ENCODE data around the gene DBH.
"Not testable (repeated sequence)": the region's sequence is repeated elsewhere in the genome, so short reads cannot be mapped to it uniquely, and the experiment has no call there.

DBH gene

DNA sequence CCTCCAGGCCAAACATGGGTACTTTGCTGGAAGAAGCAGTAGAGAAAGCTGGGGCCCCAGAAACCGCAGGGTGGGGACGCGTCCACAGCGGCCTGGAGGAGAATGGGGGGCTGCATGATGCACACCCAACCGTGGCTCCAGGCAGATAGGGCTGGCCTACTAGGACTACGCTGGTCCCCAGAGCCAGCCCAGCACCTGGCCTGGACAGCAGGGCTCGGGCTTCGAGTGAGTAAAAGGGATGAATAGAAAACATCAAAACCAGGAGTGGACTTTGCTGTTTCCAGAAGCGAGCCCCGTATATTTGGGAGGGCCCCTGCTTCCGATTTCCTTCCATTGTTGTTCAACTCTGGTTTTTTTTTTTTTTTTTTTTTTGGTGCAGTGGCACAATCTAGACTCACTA lies 30.7 kb downstream of the DBH start:
- H3K36me3 Mint-ChIP-seq (ENCODE audit: low read depth): no peaks in the 10 kb centered on the region
- H3K4me3 Mint-ChIP-seq: no peak overlapping the region
- no peaks in the 10 kb centered on the region for H3K4me1 Mint-ChIP-seq (ENCODE audit: low read depth)
- no peak for DNase-seq (ENCODE audit: low spot score)
- no peaks in the 10 kb centered on the region for H3K9me3 Mint-ChIP-seq
- H3K27ac Mint-ChIP-seq: no peak overlapping the region
- no peaks in the 10 kb centered on the region for H3K27me3 Mint-ChIP-seq (ENCODE audit: low read depth)

- Mint-ChIP-seq H3K27me3 (ENCODE audit: low read depth) (no peaks in the 10 kb centered on the region), H3K9me3 (no peaks in the 10 kb centered on the region), H3K4me1 (ENCODE audit: low read depth) (no peaks in the 10 kb centered on the region), H3K27ac (no peak overlapping the region), H3K36me3 (ENCODE audit: low read depth) (no peaks in the 10 kb centered on the region), H3K4me3 (no peak overlapping the region)
- DNase-seq (ENCODE audit: low spot score): no peak
These were observed 31.7 kb downstream of the DBH start for GRCh38 chr9:133667759-133668450.

- Mint-ChIP-seq H3K9me3 (no peaks in the 10 kb centered on the region), H3K4me3 (no peak overlapping the region), H3K4me1 (ENCODE audit: low read depth) (no peaks in the 10 kb centered on the region), H3K27ac (no peak overlapping the region), H3K36me3 (ENCODE audit: low read depth) (no peaks in the 10 kb centered on the region), H3K27me3 (ENCODE audit: low read depth) (no peaks in the 10 kb centered on the region)
- DNase-seq (ENCODE audit: low spot score): no peak
These were observed 33.1 kb downstream of the DBH start for GRCh38 chr9:133669182-133669801.

DNA sequence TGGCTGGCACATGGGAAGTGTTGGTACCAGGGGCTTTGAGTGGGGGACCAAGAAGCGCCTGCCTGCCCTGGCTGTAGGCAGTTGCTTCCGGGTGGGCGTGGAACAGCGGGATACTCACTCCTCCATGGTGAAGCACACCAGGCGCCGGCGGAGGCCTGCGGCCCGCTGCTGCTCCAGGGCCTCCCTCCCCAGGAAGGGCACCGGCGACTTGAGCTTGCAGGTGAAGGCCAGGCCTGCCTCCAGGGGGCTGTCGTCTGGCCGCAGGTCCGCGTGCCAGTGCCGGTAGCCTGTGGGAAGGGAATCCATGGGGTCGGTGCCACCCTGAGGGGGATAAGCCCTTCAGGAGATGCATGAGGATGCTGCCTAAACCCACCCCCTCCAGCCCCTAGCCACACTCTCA lies 34.3 kb downstream of the DBH start:
- Mint-ChIP-seq H3K9me3 (no peaks in the 10 kb centered on the region), H3K4me1 (ENCODE audit: low read depth) (peaks cover 4% of the 10 kb centered on the region), H3K4me3 (no peak overlapping the region), H3K27ac (no peak overlapping the region), H3K36me3 (ENCODE audit: low read depth) (no peaks in the 10 kb centered on the region), H3K27me3 (ENCODE audit: low read depth) (no peaks in the 10 kb centered on the region)
- DNase-seq (ENCODE audit: low spot score): no peak

GRCh38 chr9:133671371-133671770 lies 35.2 kb downstream of the DBH start:
- Mint-ChIP-seq H3K9me3 (no peaks in the 10 kb centered on the region), H3K4me1 (ENCODE audit: low read depth) (peaks cover 12% of the 10 kb centered on the region), H3K36me3 (ENCODE audit: low read depth) (no peaks in the 10 kb centered on the region), H3K4me3 (no peak overlapping the region), H3K27ac (no peak overlapping the region), H3K27me3 (ENCODE audit: low read depth) (no peaks in the 10 kb centered on the region)
- DNase-seq (ENCODE audit: low spot score): no peak

DNA sequence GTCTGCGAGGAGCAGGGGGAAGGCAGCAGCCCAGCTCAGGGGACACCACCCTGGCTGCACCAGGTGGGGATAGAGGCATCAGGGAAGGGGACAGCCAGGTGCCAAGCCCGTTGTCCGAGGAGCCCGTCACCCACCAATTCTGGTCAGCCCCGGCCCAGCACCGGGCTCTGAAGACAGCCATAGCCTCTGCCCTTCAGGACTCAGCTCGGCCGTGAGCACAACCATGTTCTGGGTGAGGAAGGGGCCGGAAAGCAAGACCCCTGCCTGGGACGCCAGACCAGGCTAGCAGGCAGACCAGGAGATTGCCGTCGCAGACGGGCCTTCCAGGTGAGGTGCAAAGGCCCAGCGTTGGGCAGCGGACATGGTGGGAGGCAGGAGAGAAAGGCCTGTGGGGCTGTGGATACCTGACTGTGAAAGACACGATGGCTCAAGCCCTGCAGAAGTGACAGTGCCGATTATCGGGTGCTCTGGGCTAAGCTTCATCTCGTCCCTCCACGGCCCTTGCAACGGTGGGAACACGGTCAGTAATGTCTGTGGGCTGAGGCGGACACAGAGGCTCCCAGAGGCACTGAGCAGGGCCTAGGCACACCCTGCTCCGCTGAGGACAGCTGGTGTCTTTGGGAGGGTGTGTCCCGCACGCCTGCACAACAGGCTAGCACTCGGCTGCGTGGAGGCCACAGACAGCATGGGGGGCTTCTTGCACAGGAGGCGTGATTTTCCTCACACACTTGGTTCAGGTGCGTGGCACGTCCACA lies 36.5 kb downstream of the DBH start:
- no peaks in the 10 kb centered on the region for H3K27me3 Mint-ChIP-seq (ENCODE audit: low read depth)
- H3K9me3 Mint-ChIP-seq: no peaks in the 10 kb centered on the region
- no peak for DNase-seq (ENCODE audit: low spot score)
- no peak overlapping the region for H3K27ac Mint-ChIP-seq
- no peaks in the 10 kb centered on the region for H3K36me3 Mint-ChIP-seq (ENCODE audit: low read depth)
- peaks cover 24% of the 10 kb centered on the region for H3K4me1 Mint-ChIP-seq (ENCODE audit: low read depth)
- no peak overlapping the region for H3K4me3 Mint-ChIP-seq

DNA sequence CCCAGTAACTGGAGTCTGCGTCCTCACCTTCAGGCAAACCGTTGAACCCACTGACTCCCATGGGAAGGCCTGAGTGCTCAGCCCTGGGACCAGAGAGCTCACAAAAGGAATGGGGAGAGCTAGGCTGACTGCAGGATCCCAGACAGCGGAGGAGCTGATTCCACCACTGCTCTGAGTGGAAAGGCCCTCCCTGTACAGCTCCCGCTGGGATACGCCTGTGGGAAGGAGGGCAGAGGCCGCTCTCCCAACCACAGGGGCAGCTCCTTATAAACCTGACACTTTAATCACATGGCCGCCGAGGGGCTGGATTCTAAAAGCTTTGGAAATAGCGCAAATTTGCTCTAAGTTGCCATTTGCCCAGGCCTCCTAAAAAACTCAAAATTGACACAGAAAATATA lies 37.1 kb downstream of the DBH start:
- no peak overlapping the region for H3K27ac Mint-ChIP-seq
- no peaks in the 10 kb centered on the region for H3K9me3 Mint-ChIP-seq
- no peak overlapping the region for H3K4me3 Mint-ChIP-seq
- DNase-seq (ENCODE audit: low spot score): no peak
- no peaks in the 10 kb centered on the region for H3K27me3 Mint-ChIP-seq (ENCODE audit: low read depth)
- H3K36me3 Mint-ChIP-seq (ENCODE audit: low read depth): no peaks in the 10 kb centered on the region
- H3K4me1 Mint-ChIP-seq (ENCODE audit: low read depth): peaks cover 26% of the 10 kb centered on the region

DNA sequence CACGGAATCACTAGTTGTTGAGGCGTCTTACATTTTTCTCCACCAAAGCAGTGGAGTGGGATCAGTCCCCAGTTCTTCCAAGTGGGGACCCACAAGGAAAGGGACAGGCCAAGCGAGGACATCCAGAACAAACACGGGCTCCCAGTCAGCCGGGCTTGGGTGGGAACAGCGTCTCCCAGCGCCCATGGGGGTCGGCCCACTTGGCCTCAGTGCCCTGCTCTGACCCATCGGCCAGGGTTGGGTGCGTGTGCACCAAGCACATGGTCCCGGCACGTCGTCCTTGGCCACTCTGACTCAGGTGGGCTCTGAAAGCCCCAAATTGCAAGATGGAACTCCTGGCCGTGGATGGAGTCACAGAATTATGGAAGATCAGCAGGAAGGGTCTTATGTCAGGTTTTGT lies 37.9 kb downstream of the DBH start:
- no peak overlapping the region for H3K4me3 Mint-ChIP-seq
- peaks cover 34% of the 10 kb centered on the region for H3K4me1 Mint-ChIP-seq (ENCODE audit: low read depth)
- no peaks in the 10 kb centered on the region for H3K36me3 Mint-ChIP-seq (ENCODE audit: low read depth)
- no peak for DNase-seq (ENCODE audit: low spot score)
- H3K9me3 Mint-ChIP-seq: no peaks in the 10 kb centered on the region
- no peak overlapping the region for H3K27ac Mint-ChIP-seq
- H3K27me3 Mint-ChIP-seq (ENCODE audit: low read depth): no peaks in the 10 kb centered on the region

GRCh38 chr9:133675796-133676195 lies 39.6 kb downstream of the DBH start:
- H3K27me3 Mint-ChIP-seq (ENCODE audit: low read depth); H3K36me3 Mint-ChIP-seq (ENCODE audit: low read depth); DNase-seq (ENCODE audit: low spot score); H3K9me3 Mint-ChIP-seq: not testable (repeated sequence)
- Mint-ChIP-seq H3K27ac (peak overlapping the region; percentile 98), H3K4me3 (peak overlapping the region; percentile 47), H3K4me1 (ENCODE audit: low read depth) (peaks cover 35% of the 10 kb centered on the region)

- H3K4me3 Mint-ChIP-seq: peak overlapping the region; percentile 47
- H3K27ac Mint-ChIP-seq: peak overlapping the region; percentile 98
These were observed 40.3 kb downstream of the DBH start for GRCh38 chr9:133676450-133676849.

GRCh38 chr9:133677126-133678010 lies 41.2 kb downstream of the DBH start:
- Mint-ChIP-seq H3K9me3 (no peaks in the 10 kb centered on the region), H3K4me3 (peak overlapping the region; percentile 82), H3K4me1 (ENCODE audit: low read depth) (peaks cover 36% of the 10 kb centered on the region), H3K27ac (peak overlapping the region; percentile 98), H3K27me3 (ENCODE audit: low read depth) (no peaks in the 10 kb centered on the region), H3K36me3 (ENCODE audit: low read depth) (no peaks in the 10 kb centered on the region)
- peak; percentile 67 for DNase-seq (ENCODE audit: low spot score)

More at GRCh38 chr9:133676450-133676849, 40.3 kb downstream of the DBH start:
- Mint-ChIP-seq H3K9me3 (no peaks in the 10 kb centered on the region), H3K4me1 (ENCODE audit: low read depth) (peaks cover 35% of the 10 kb centered on the region), H3K27me3 (ENCODE audit: low read depth) (no peaks in the 10 kb centered on the region), H3K36me3 (ENCODE audit: low read depth) (no peaks in the 10 kb centered on the region)
- DNase-seq (ENCODE audit: low spot score): no peak

- no peaks in the 10 kb centered on the region for H3K9me3 Mint-ChIP-seq
- H3K27me3 Mint-ChIP-seq (ENCODE audit: low read depth): no peaks in the 10 kb centered on the region
- peak overlapping the region; percentile 84 for H3K27ac Mint-ChIP-seq
These were observed 42.9 kb downstream of the DBH start for GRCh38 chr9:133679056-133679455.

GRCh38 chr9:133679466-133680061 lies 43.4 kb downstream of the DBH start:
- no peak overlapping the region for H3K27ac Mint-ChIP-seq
- no peaks in the 10 kb centered on the region for H3K9me3 Mint-ChIP-seq
- H3K27me3 Mint-ChIP-seq (ENCODE audit: low read depth): no peaks in the 10 kb centered on the region
- H3K36me3 Mint-ChIP-seq (ENCODE audit: low read depth): no peaks in the 10 kb centered on the region
- DNase-seq (ENCODE audit: low spot score): no peak
- H3K4me3 Mint-ChIP-seq: no peak overlapping the region
- peaks cover 50% of the 10 kb centered on the region for H3K4me1 Mint-ChIP-seq (ENCODE audit: low read depth)

More at GRCh38 chr9:133679056-133679455, 42.9 kb downstream of the DBH start:
- Mint-ChIP-seq H3K36me3 (ENCODE audit: low read depth) (no peaks in the 10 kb centered on the region), H3K4me3 (no peak overlapping the region), H3K4me1 (ENCODE audit: low read depth) (peaks cover 46% of the 10 kb centered on the region)
- no peak for DNase-seq (ENCODE audit: low spot score)
